Liver (tissue), 9 donors: ENCODE measurements around the gene IGF2BP1. TPM values are rescaled to one million over a fixed set of nuclear protein-coding genes. Genes with fewer than 3 reads are reported as not detected.

Experiments
- DNase-seq: peaks from one replicate; pipeline ENCODE4 v3.0.0-alpha.2; 2017; ENCODE audit warnings: low spot score
- H3K27ac ChIP-seq, 2 donors: one replicate each; pipeline ENCODE4 v1.7.0; 2013; ENCODE audit warnings: inconsistent platforms in 2 of 2, low read length in 2 of 2, control low read depth in 1 of 2, low read depth in 1 of 2, mild to moderate bottlenecking in 1 of 2
- H3K27me3 ChIP-seq, 4 donors: one replicate each; pipeline versions ENCODE4 v1.6.1 to v1.7.0; 2013; ENCODE audit warnings: low read length in 3 of 4, inconsistent platforms in 1 of 4, mild to moderate bottlenecking in 1 of 4, moderate library complexity in 1 of 4; ENCODE audit not compliant: control insufficient read depth in 4 of 4, insufficient read depth in 4 of 4
- H3K36me3 ChIP-seq, 4 donors: one replicate each; pipeline versions ENCODE4 v1.6.1 to v1.7.0; 2013; ENCODE audit warnings: low read length in 3 of 4, mild to moderate bottlenecking in 3 of 4, low read depth in 1 of 4, moderate library complexity in 1 of 4; ENCODE audit not compliant: control insufficient read depth in 4 of 4, insufficient read depth in 3 of 4
- H3K4me1 ChIP-seq, 4 donors: one replicate each; pipeline versions ENCODE4 v1.6.1 to v1.7.0; 2013; ENCODE audit warnings: low read length in 3 of 4, mild to moderate bottlenecking in 3 of 4, moderate library complexity in 1 of 4; ENCODE audit not compliant: control insufficient read depth in 4 of 4, insufficient read depth in 4 of 4
- H3K4me3 ChIP-seq, 3 donors: one replicate each; pipeline versions ENCODE4 v1.6.1 to v1.7.0; 2013; ENCODE audit warnings: low read length in 3 of 3, control low read depth in 1 of 3, low read depth in 1 of 3, mild to moderate bottlenecking in 1 of 3
- H3K9ac ChIP-seq, 2 donors: one replicate each; pipeline ENCODE4 v1.7.0; 2013; ENCODE audit warnings: low read length in 2 of 2, mild to moderate bottlenecking in 2 of 2, moderate library complexity in 2 of 2, control low read depth in 1 of 2, low read depth in 1 of 2
- H3K9me3 ChIP-seq, 4 donors: one replicate each; pipeline versions ENCODE4 v1.6.1 to v1.7.0; 2013; ENCODE audit warnings: low read length in 3 of 4; ENCODE audit not compliant: control insufficient read depth in 4 of 4
- EGR1 ChIP-seq, 2 donors: IDR thresholded peaks; 2 replicates each; pipeline ENCODE4 v1.6.1; 2016 to 2018; ENCODE audit warnings: antibody characterized with exemption in 2 of 2, low read depth in 2 of 2
- FOXA1 ChIP-seq: IDR thresholded peaks from 2 replicates; pipeline ENCODE4 v1.6.1; 2016; ENCODE audit warnings: antibody characterized with exemption
- FOXA2 ChIP-seq: IDR thresholded peaks from 2 replicates; pipeline ENCODE4 v1.6.1; 2016; ENCODE audit warnings: antibody characterized with exemption
- GABPA ChIP-seq, 2 donors: IDR thresholded peaks in 1 of 2; conservative IDR thresholded peaks in 1 of 2; 2 replicates each; pipeline ENCODE4 v1.6.1; 2016; ENCODE audit warnings: antibody characterized with exemption in 2 of 2, mild to moderate bottlenecking in 1 of 2, moderate library complexity in 1 of 2
- HNF4G ChIP-seq: IDR thresholded peaks from 2 replicates; pipeline ENCODE4 v1.6.1; 2016; ENCODE audit warnings: antibody characterized with exemption
- JUND ChIP-seq, 2 donors: IDR thresholded peaks; 2 replicates each; pipeline ENCODE4 v1.6.1; 2016; ENCODE audit warnings: antibody characterized with exemption in 2 of 2
- RAD21 ChIP-seq, 2 donors: IDR thresholded peaks; 2 replicates each; pipeline ENCODE4 v1.6.1; 2016; ENCODE audit warnings: antibody characterized with exemption in 2 of 2, mild to moderate bottlenecking in 2 of 2
- RXRA ChIP-seq, 2 donors: IDR thresholded peaks; 2 replicates each; pipeline ENCODE4 v1.6.1; 2017 to 2018; ENCODE audit warnings: antibody characterized with exemption in 2 of 2, mild to moderate bottlenecking in 1 of 2
- SP1 ChIP-seq: IDR thresholded peaks from 2 replicates; pipeline ENCODE4 v1.6.1; 2018; ENCODE audit warnings: antibody characterized with exemption, mild to moderate bottlenecking
- YY1 ChIP-seq: IDR thresholded peaks from 2 replicates; pipeline ENCODE4 v1.6.1; 2016; ENCODE audit warnings: antibody characterized with exemption, mild to moderate bottlenecking
- ZBTB33 ChIP-seq: IDR thresholded peaks from 2 replicates; pipeline ENCODE4 v1.6.1; 2016; ENCODE audit warnings: antibody characterized with exemption
- WGBS: extraction: QIAGEN DNeasy Blood & Tissue Kit; methylation state at CpG from one replicate; pipeline ENCODE4 v1.1.7; 2013; 5-methylcytosine and 5-hydroxymethylcytosine counted together
- polyA plus RNA-seq, 2 donors: library from polyadenylated mRNA; stranded (reverse) in 1 of 2; unstranded in 1 of 2; fragments of 200-250 nt in 1 of 2; fragments of >200 nt in 1 of 2; fragmentation: Nextera tagmentation in 1 of 2; extraction: Ambion mirVana in 1 of 2; gene quantifications; one replicate each; pipeline versions ENCODE4 v1.2.1 to v1.2.3, GENCODE V29; 2013 to 2015
- total RNA-seq, 2 donors: library from RNA; depleted of rRNA; stranded (reverse); fragments of >200 nt; gene quantifications; one replicate each; pipeline ENCODE4 v1.2.3, GENCODE V29; 2014
- TF ChIP-seq, protein P1 (sequence below): fragments of 150-350 bp; IDR thresholded peaks from 2 replicates; pipeline ENCODE4 v1.5.1; 2017; ENCODE audit warnings: improper control_type of control experiment, low read depth, low read length; ENCODE audit not compliant: missing input control
- TF ChIP-seq, protein P2 (sequence below): IDR thresholded peaks from 2 replicates; pipeline ENCODE4 v1.6.1; 2016; ENCODE audit warnings: antibody characterized with exemption, mild to moderate bottlenecking
- TF ChIP-seq, protein P3 (sequence below): IDR thresholded peaks from 2 replicates; pipeline ENCODE4 v1.6.1; 2016; ENCODE audit warnings: antibody characterized with exemption
- TF ChIP-seq, protein P4 (sequence below): IDR thresholded peaks from 2 replicates; pipeline ENCODE4 v1.6.1; 2016; ENCODE audit warnings: antibody characterized with exemption
- donor health status: healthy.
- donor health status: healthy.
- donor health status: healthy.
- donor health status: healthy.
- donor health status: healthy.

Gene IGF2BP1
- total and polyA plus RNA-seq, 4 donors: 22.6 TPM; not detected in 3

DNA sequence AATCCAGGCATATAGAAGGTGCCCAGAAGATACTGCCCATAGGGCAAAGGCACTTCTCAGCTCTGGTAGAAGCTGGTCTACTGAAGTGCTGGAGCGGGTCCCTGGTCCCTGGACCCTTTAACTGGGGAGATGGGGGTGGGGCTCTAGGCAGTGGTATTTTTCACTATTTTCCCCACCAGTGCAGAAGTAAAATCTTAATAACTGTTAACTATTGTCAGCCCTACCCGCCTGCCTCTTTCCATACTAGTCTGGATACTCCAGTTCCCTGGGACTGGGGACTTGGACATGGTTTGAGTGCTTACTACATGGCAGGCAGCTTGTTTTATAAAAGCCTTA is 24.6 kb downstream of the IGF2BP1 start:
- Histone ChIP-seq H3K9me3 (no peaks in the 10 kb centered on the region), H3K4me3 (no peak overlapping the region), H3K4me1 (no peaks in the 10 kb centered on the region), H3K27ac (no peak overlapping the region), H3K36me3 (no peaks in the 10 kb centered on the region), H3K27me3 (peaks cover 0 to 10% (median 1%) of the 10 kb centered on the region in 4 donors), H3K9ac (no peak overlapping the region)
- WGBS: 93% methylated on average over 2 of the region's 2 CpGs
- no peak for DNase-seq
- TF ChIP-seq ZBTB33 (no peak), EGR1 (IDR thresholded peaks at IDR 0.05; ENCODE audit: low read depth in 2 of 2) (no peak), YY1 (no peak)

DNA sequence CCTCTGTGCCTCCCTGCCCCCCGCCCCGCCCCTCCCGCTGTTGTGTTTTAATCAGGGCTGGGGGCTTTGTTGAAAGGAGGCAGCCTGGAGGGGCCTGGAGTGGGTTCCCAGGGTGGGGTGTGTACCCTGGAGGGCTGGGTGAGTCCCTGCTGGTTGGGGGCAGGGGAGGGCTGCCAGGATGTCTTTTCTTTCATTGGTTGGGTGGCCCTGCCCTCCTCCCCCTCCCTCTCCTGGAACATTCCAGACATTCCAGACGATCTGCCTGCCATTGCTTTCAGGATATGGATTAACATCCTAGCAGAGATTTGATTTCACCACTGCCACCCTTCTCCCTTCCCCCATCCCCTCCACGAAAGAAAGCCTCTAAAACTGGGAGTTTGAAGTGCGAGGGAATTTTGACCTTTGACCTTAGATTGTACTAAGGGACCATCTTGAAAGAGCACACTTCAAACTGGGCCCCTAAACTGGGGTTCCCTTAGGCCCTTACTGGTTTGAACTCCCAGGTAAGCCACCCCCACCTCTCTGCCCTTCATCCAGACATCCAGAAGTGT is 25.3 kb downstream of the IGF2BP1 start:
- 59% methylated on average over 6 of the region's 6 CpGs for WGBS
- Histone ChIP-seq H3K4me3 (no peak overlapping the region), H3K9ac (no peak overlapping the region), H3K27me3 (peaks cover 0 to 7% (median 1%) of the 10 kb centered on the region in 4 donors), H3K9me3 (no peaks in the 10 kb centered on the region), H3K27ac (no peak overlapping the region), H3K4me1 (no peaks in the 10 kb centered on the region), H3K36me3 (no peaks in the 10 kb centered on the region)
- DNase-seq: no peak
- TF ChIP-seq HNF4G (no peak), ZBTB33 (no peak), FOXA2 (no peak), JUND (IDR thresholded peaks at IDR 0.05) (no peak), FOXA1 (no peak), GABPA (IDR thresholded peaks at IDR 0.05 in 1 of 2, conservative IDR thresholded peaks at IDR 0.05 in 1 of 2) (no peak), SP1 (no peak), RAD21 (IDR thresholded peaks at IDR 0.05) (no peak), RXRA (IDR thresholded peaks at IDR 0.05) (no peak)
- TF ChIP-seq, protein P1, sequence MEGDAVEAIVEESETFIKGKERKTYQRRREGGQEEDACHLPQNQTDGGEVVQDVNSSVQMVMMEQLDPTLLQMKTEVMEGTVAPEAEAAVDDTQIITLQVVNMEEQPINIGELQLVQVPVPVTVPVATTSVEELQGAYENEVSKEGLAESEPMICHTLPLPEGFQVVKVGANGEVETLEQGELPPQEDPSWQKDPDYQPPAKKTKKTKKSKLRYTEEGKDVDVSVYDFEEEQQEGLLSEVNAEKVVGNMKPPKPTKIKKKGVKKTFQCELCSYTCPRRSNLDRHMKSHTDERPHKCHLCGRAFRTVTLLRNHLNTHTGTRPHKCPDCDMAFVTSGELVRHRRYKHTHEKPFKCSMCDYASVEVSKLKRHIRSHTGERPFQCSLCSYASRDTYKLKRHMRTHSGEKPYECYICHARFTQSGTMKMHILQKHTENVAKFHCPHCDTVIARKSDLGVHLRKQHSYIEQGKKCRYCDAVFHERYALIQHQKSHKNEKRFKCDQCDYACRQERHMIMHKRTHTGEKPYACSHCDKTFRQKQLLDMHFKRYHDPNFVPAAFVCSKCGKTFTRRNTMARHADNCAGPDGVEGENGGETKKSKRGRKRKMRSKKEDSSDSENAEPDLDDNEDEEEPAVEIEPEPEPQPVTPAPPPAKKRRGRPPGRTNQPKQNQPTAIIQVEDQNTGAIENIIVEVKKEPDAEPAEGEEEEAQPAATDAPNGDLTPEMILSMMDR: no peak
- TF ChIP-seq, protein P2, sequence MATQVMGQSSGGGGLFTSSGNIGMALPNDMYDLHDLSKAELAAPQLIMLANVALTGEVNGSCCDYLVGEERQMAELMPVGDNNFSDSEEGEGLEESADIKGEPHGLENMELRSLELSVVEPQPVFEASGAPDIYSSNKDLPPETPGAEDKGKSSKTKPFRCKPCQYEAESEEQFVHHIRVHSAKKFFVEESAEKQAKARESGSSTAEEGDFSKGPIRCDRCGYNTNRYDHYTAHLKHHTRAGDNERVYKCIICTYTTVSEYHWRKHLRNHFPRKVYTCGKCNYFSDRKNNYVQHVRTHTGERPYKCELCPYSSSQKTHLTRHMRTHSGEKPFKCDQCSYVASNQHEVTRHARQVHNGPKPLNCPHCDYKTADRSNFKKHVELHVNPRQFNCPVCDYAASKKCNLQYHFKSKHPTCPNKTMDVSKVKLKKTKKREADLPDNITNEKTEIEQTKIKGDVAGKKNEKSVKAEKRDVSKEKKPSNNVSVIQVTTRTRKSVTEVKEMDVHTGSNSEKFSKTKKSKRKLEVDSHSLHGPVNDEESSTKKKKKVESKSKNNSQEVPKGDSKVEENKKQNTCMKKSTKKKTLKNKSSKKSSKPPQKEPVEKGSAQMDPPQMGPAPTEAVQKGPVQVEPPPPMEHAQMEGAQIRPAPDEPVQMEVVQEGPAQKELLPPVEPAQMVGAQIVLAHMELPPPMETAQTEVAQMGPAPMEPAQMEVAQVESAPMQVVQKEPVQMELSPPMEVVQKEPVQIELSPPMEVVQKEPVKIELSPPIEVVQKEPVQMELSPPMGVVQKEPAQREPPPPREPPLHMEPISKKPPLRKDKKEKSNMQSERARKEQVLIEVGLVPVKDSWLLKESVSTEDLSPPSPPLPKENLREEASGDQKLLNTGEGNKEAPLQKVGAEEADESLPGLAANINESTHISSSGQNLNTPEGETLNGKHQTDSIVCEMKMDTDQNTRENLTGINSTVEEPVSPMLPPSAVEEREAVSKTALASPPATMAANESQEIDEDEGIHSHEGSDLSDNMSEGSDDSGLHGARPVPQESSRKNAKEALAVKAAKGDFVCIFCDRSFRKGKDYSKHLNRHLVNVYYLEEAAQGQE: no peak
- TF ChIP-seq, protein P3, sequence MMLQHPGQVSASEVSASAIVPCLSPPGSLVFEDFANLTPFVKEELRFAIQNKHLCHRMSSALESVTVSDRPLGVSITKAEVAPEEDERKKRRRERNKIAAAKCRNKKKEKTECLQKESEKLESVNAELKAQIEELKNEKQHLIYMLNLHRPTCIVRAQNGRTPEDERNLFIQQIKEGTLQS: no peak
- TF ChIP-seq, protein P4, sequence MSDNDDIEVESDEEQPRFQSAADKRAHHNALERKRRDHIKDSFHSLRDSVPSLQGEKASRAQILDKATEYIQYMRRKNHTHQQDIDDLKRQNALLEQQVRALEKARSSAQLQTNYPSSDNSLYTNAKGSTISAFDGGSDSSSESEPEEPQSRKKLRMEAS: no peak
